HUES48 (cell line): ENCODE data around the gene C10orf67.
"Not testable (repeated sequence)": the region's sequence is repeated elsewhere in the genome, so short reads cannot be mapped to it uniquely, and the experiment has no call there.

Source experiments
- H3K27ac ChIP-seq: one replicate; pipeline ENCODE4 v1.7.0; 2013; ENCODE audit warnings: low read depth, low read length, inconsistent platforms
- H3K27me3 ChIP-seq: 2 replicates; pipeline ENCODE4 v1.6.1; 2013; ENCODE audit warnings: mild to moderate bottlenecking, low read length; ENCODE audit not compliant: control insufficient read depth, insufficient read depth
- H3K36me3 ChIP-seq: 2 replicates; pipeline ENCODE4 v1.6.1; 2013; ENCODE audit warnings: low read length; ENCODE audit not compliant: control insufficient read depth, insufficient read depth
- H3K4me1 ChIP-seq: 2 replicates; pipeline ENCODE4 v1.6.1; 2013; ENCODE audit warnings: mild to moderate bottlenecking, low read length; ENCODE audit not compliant: control insufficient read depth, insufficient read depth
- H3K4me3 ChIP-seq: 2 replicates; pipeline ENCODE4 v1.5.1; 2013; ENCODE audit warnings: mild to moderate bottlenecking, low read depth, low read length
- H3K9ac ChIP-seq: 2 replicates; pipeline ENCODE4 v1.6.1; 2013; ENCODE audit warnings: mild to moderate bottlenecking, low read depth, low read length, moderate library complexity
- H3K9me3 ChIP-seq: 2 replicates; pipeline ENCODE4 v1.6.1; 2013; ENCODE audit warnings: low read length; ENCODE audit not compliant: control insufficient read depth, insufficient read depth

Gene C10orf67

DNA sequence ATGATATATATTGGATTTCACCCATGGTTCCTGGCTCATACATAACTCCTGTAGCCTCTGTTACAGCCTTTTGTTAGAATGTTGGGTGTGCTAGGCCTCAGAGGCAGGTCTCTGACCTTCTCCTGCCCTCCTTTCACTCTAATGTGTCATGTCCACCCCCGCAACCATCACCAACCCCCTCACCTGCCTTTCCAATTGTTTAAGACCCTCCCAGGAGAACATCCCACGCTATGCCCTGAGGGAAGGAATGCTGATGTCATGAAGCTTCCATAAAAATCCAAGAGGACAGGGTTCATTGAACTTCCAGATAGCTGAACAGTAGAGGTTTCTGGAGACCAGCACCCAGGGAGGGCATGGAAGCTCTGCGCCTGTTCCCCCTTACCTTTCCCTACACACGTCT is 30.8 kb upstream of the C10orf67 start:
- H3K4me1 ChIP-seq, result no peaks in the 10 kb centered on the region
- no peaks in the 10 kb centered on the region for H3K9me3 ChIP-seq
- H3K4me3 ChIP-seq, result no peak overlapping the region
- no peak overlapping the region for H3K9ac ChIP-seq
- H3K27ac ChIP-seq, result no peak overlapping the region
- H3K27me3 ChIP-seq, result no peaks in the 10 kb centered on the region
- H3K36me3 ChIP-seq, result no peaks in the 10 kb centered on the region

GRCh38 chr10:23373156-23373555 is 28.6 kb upstream of the C10orf67 start:
- H3K27me3 ChIP-seq, result no peaks in the 10 kb centered on the region
- H3K4me1 ChIP-seq, result no peaks in the 10 kb centered on the region
- no peak overlapping the region for H3K4me3 ChIP-seq
- H3K36me3 ChIP-seq, result no peaks in the 10 kb centered on the region
- no peak overlapping the region for H3K27ac ChIP-seq
- H3K9me3 ChIP-seq, result no peaks in the 10 kb centered on the region
- H3K9ac ChIP-seq, result no peak overlapping the region

GRCh38 chr10:23371073-23371472 is 26.5 kb upstream of the C10orf67 start:
- Histone ChIP-seq H3K4me3 (no peak overlapping the region), H3K9ac (no peak overlapping the region), H3K9me3 (no peaks in the 10 kb centered on the region), H3K27ac (no peak overlapping the region), H3K36me3 (no peaks in the 10 kb centered on the region), H3K27me3 (no peaks in the 10 kb centered on the region), H3K4me1 (no peaks in the 10 kb centered on the region)

DNA sequence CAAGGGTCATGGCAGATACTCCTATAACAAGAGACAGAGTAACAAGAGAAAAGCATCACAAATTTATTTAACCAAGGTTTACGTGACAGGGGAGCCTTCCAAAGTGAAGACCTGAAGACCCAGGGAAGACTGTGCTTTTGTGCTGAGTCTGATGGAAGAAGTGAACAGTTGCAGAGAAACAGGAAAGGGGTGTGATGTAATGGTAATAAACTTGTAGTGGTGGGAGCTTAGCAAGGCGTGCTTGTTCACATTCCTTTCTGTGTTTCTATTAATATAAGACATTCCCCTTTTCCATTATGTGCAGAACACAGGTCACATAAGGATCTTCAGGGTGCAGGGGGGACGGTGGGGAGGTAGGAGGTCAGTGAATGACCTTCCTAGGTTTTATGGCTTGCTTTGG is 25.5 kb upstream of the C10orf67 start:
- no peaks in the 10 kb centered on the region for H3K9me3 ChIP-seq
- H3K36me3 ChIP-seq, result no peaks in the 10 kb centered on the region
- H3K27ac ChIP-seq, result no peak overlapping the region
- H3K4me3 ChIP-seq, result no peak overlapping the region
- H3K27me3 ChIP-seq, result no peaks in the 10 kb centered on the region
- H3K9ac ChIP-seq, result no peak overlapping the region
- no peaks in the 10 kb centered on the region for H3K4me1 ChIP-seq

GRCh38 chr10:23368816-23369640 is 24.4 kb upstream of the C10orf67 start:
- Histone ChIP-seq H3K4me3 (no peak overlapping the region), H3K9me3 (no peaks in the 10 kb centered on the region), H3K36me3 (no peaks in the 10 kb centered on the region), H3K27ac (no peak overlapping the region), H3K4me1 (no peaks in the 10 kb centered on the region), H3K9ac (no peak overlapping the region), H3K27me3 (no peaks in the 10 kb centered on the region)

GRCh38 chr10:23367896-23368595 is 23.4 kb upstream of the C10orf67 start:
- Histone ChIP-seq H3K9ac (no peak overlapping the region), H3K27ac (no peak overlapping the region), H3K4me1 (no peaks in the 10 kb centered on the region), H3K27me3 (no peaks in the 10 kb centered on the region), H3K9me3 (no peaks in the 10 kb centered on the region), H3K4me3 (no peak overlapping the region), H3K36me3 (no peaks in the 10 kb centered on the region)

- H3K9ac ChIP-seq, H3K36me3 ChIP-seq, H3K27ac ChIP-seq, H3K4me3 ChIP-seq, H3K4me1 ChIP-seq, H3K9me3 ChIP-seq, H3K27me3 ChIP-seq: not testable (repeated sequence)
Measured at GRCh38 chr10:23365417-23366030, 20.9 kb upstream of the C10orf67 start.

DNA sequence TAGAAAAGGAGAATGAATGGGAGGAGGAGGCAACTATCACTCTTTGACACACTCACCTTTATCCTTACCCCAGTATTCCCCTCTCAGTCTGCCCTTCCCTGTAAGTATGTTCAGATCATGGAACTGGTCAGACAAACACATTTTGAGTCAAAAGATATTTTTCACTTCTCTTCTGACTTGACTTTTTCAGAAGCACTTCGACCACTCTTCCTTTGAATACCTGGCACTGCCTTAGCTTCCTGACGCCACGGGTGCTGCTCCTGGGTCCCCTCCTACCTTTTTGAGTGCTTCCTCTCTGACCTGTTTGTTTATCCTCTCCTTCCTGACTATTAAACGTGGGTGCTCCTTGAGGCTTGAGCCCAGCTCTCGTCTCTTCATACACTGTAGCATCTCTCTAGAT is 19.8 kb upstream of the C10orf67 start:
- Histone ChIP-seq H3K27ac (no peak overlapping the region), H3K9me3 (no peaks in the 10 kb centered on the region), H3K4me3 (no peak overlapping the region), H3K4me1 (no peaks in the 10 kb centered on the region), H3K27me3 (no peaks in the 10 kb centered on the region), H3K9ac (no peak overlapping the region), H3K36me3 (no peaks in the 10 kb centered on the region)

- Histone ChIP-seq H3K27ac (no peak overlapping the region), H3K36me3 (no peaks in the 10 kb centered on the region), H3K9me3 (no peaks in the 10 kb centered on the region), H3K9ac (no peak overlapping the region), H3K27me3 (no peaks in the 10 kb centered on the region), H3K4me1 (no peaks in the 10 kb centered on the region), H3K4me3 (no peak overlapping the region)
Measured at GRCh38 chr10:23363793-23364135, 19.2 kb upstream of the C10orf67 start.

DNA sequence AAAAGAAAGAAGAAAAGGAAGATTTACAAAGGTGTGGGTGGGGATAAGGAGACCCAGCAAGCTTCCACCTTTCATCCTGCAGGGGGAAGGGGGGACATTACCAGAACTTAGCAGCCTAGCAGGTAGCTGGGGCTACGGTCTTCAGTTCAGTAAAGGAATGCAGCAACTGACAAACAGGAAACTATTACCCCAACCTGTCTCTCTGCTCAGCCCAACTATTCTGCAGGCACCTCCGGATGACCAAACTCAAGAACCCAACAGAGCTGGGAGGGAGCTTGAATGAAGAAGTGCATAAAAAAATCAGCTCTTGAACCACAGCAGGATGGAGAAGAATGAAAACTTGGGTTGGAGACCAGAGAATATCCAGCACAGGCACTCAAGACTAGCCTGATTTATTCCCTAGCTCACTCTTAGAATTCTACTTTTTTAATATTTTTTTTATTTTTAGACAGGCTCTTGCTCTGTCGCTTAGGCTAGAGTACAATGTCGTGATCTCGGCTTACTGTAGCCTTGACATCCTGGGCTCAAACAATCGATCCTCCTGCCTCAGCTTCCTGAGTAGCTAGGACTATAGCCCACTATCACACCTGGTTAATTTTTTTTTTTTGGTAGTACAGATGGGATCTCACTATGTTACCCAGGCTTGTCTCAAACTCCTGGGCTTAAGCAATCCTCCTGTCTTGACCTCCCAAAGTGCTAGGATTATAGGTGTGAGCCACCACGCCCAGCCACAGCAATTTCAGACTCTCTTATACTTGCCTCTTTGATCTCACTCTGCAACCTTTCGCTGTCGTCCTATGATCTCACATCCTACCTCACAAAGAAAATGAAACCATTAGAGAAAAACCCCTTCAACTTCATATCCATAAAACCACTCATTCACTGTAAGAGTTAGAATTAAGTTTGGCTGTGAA is 18.5 kb upstream of the C10orf67 start:
- no peaks in the 10 kb centered on the region for H3K4me1 ChIP-seq
- no peaks in the 10 kb centered on the region for H3K9me3 ChIP-seq
- no peak overlapping the region for H3K9ac ChIP-seq
- H3K36me3 ChIP-seq, result no peaks in the 10 kb centered on the region
- H3K27ac ChIP-seq, result no peak overlapping the region
- no peaks in the 10 kb centered on the region for H3K27me3 ChIP-seq
- H3K4me3 ChIP-seq, result no peak overlapping the region
